Measurements from ENCODE around the gene CMTM8.

CMTM8 gene

DNA sequence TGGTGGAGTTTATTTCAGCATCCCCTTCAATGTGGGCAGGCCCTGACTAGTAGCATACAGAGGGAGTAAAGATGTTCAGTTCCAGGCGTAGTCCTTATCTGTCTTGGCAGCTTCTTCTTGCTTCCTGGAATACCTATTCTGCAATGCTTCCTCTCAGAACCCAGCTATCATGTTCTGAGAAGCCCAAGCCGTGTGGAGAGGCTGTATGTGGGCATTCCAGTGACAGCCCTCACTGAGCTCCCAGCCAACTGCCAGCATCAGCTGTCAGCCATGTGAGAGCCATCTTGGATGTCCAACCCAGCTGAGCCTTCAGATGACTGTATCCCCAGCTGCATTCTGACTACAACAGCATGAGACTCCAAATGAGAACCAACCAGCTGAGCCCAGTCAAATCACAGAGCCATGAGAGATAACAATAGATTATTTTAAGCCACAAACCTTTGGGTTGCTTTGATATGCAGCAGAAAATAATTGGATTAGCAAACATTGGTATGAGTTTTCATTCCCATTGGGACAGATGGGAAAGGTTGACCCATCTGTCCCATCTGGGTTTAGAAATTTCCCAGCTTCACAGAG lies 144.7 kb downstream of the CMTM8 start:
- no peak for DNase-seq

DNA sequence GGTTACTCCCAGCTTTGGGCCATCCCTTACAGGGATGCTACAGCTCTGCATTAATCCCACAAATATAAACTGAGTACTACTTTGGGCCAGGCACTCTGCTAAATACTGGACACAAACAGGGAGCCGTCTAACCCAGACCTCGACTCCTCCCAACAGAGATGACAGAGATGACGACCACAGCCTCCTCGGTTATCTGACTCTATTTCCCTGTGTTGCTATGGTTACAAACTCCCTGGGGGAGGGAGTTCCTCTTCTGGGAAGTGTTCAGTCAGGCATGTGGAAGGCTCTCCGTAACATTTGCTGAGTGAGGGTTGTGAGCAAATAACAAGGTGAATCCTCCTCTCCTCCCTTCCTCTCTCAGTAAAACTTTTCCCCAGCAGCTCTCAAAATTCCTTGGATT lies 146.5 kb downstream of the CMTM8 start:
- DNase-seq = peak; percentile 68 to 90 (median 82)

DNA sequence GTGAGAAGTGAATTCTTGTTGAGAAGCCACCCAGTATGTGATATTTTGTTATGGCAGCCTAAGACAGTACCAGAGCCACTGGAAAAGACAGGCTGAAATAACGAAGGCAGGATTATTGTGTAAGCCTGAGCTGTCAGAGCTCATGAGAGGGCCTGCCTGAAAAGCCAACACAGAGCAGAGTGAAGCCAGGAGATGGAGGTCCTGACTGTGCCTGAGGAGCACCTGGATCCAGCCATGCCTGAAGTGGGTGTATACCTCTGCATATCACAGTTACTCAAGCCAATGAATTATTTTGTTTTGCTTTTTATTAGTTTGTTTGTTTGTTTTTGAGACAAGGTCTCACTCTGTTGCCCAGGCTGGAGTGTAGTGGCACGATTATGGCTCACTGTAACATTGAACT lies 149.0 kb downstream of the CMTM8 start:
- DNase-seq = no peak

DNA sequence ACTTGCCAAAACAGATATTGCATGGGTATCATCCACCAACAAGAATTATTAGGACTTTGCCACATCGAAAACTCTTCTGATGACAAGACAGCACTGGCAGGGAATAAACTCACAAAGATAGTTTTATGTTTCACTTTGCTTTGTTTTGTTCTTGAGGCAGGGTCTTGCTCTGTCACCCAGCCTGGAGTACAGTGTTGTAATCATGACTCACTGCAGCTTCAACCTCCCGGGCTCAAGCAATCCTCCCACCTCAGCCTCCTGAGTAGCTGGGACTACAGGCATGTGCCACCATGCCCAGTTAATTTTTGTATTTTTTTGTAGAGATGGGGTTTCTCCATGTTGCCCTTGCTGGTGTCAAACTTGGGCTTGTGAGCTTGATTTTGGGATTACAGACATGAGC lies 151.1 kb downstream of the CMTM8 start:
- DNase-seq = peak in 3 of 4 experiments; percentile 28 to 59 (median 34)

DNA sequence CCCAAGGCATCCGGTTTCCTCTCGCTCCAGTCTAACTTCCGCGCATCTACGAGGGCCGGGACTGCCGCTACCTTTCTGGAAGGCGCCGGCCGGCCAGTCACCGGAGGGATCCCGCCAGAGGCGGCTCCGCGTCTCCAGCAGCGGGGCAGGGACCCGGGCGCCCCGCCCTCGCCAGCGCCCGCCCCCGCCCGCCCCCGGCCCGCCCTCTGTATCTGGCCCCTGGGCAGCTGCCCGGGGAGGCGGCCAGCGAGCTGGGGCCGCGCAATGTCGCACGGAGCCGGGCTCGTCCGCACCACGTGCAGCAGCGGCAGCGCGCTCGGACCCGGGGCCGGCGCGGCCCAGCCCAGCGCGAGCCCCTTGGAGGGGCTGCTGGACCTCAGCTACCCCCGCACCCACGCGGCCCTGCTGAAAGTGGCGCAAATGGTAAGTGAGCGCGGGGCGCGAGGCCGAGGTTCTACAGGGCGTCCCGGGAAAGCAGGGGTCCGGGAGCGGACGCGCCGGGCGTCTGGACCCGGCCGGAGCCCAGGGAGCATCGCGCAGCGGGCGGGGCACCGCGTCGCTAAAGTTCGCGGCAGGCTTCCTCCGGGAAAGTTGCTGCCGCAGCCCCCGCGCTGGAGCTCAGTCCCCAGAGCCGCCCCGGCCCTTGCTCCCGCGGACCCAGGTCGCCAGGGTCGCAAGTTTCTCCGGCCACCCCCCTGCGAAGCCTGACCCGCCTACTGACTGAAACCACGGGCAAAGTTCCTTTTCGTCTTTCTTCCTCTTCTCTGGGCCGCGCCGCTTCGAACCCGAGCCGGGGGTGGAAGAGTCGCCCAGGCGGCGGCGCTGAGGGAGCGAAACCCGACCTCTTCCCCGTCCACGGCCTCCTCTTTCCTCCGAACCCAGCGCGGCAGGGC lies 153.4 kb downstream of the CMTM8 start, which contains the start of gene CMTM7:
Gene CMTM7, plus strand, starts transcription at position 211 of the 893 bp plus-strand sequence. Its CDS starts 54 bp downstream, at position 265.
- DNase-seq = peak; percentile 75 to 93 (median 87)

DNA sequence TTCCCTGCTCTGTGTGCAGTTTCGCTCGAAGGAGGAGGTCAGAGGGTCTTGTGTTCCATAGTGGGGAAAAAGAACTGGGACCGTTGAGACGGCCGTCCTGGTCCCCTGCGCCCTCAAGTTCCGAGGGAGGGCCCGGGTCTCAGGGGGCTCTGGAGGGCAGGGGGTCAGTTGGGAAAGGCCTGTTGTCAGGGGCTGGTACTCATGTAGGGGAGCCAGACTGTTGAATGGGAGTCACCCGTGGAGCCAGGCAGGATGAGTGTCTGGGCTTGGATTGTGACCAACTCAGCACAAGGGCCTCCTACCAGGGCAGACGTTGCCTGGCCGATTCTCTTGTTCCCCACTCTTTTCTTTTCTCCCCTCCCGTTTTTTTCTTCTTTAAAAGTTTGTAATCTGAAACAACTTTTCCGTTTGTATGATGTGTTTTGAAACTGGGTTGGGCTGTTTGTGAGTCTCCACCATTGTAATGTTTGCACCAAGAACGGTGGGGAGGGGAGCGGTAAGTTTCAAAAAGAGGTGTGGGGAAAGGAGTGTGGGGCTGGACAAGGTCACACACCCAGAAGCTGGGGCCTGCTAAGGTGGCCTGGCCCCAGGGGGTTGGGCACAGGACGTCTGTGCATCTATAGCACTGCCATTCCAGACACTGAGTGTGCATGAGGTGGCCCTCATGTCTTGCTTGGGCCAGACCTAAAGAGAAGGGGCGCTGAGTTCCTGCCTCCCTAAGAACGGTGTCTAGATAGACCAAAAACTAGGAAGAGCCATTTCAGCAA lies 154.2 kb downstream of the CMTM8 start:
- peak in 3 of 4 experiments; percentile 41 to 59 (median 52) for DNase-seq

DNA sequence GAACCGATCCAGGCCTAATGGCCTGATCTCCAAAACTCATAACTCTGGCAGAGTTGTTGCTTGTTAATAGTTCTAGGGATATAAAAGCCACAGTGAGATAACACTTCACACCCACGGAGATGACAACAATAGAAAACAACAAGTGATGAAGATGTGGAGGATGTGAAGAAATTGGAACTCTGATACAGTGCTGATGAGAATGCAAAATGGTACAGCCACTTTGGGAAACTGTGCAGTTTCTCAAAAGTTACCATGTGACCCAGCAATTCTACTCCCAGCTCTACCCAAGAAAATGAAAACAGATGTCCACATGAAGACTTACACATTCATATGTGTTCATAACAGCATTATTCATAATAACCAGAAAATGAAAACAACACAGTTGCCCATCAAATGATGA lies 157.0 kb downstream of the CMTM8 start:
- DNase-seq = peak in 2 of 4 experiments; percentile 42 to 50

DNA sequence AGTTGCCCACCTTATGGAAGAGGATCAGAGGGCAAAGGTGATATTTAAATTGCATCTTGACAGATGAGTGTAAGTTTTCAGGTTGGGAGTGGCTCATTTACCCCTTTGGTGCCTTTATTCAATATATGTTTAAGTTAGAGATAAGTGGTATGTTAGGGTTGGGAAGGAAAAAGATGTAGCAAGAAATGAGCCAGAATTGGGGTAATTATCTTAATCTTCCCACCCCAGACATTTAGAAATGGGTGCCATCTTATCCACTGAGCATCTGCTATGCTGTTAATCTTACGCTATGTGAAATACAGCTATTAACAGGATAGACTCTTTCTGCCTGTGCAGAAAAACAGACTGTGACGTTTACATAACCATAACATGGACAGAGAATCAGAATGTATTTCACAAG lies 159.5 kb downstream of the CMTM8 start:
- DNase-seq = no peak

DNA sequence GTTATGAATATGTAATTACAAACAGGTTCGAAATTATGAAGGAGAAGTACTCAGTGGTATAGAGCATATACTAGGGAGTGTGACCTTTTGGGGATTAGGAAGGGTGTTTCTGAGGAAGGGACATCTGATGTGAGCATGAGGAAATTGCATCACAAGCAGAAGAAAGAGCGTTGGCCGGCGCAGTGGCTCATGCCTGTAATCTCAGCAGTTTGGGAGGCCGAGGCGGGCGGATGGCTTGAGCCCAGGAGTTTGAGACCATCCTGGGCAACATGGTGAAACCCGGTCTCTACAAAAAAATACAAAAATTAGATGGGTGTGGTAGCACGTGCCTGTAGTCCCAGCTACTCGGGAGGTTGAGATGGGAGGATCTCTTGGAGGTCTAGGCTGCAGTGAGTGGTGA lies 160.1 kb downstream of the CMTM8 start:
- DNase-seq = peak; percentile 75 to 88 (median 87)

DNA sequence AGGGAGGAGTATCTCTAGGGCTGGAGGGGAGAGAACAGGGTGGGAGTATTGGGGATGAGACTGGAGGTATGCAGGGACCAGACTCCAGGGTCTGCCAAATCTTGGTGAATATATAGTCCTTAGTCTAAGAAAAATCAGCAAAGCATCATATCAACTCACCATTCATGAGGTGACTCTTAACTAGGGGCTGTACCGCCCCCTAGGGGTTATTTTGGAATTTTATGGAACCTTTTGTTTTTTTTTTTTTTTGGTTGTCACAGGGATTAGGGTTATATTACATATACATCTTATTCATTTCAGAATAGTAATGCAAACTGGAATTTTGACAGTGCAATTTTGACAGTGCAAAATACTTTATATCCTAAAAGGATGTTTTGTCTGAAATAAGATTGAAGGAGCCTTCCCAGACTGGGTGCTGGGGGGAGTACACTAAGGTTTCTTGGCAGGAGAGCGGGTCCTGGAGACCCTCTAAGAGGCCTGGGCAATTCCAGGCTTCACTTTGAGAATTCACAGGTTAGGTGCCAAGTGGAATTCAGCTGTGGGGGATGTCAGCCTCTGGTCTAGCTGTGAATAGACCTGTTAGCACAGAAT lies 160.6 kb downstream of the CMTM8 start:
- DNase-seq = peak; percentile 77 to 84 (median 82)

DNA sequence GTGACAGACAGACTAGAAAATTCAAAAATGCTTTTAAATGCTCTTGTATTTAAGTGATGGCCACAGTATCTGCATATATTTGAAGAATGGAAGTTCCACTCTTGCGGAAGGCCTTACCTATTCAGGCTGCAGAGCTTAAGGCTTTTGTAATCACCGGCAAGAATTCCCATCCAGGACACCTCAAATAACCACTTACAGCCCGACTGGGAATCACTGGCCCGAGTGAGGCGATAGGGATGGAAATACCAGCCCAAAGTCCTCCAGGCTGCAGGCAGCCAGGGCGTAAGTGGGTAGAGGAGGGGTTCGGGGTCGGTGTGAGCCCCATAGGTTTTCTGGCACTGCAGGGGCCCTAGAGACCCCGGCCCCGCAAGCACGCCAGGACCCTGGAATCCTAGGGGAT lies 162.6 kb downstream of the CMTM8 start:
- peak in 1 of 4 experiments; percentile 16 for DNase-seq

DNA sequence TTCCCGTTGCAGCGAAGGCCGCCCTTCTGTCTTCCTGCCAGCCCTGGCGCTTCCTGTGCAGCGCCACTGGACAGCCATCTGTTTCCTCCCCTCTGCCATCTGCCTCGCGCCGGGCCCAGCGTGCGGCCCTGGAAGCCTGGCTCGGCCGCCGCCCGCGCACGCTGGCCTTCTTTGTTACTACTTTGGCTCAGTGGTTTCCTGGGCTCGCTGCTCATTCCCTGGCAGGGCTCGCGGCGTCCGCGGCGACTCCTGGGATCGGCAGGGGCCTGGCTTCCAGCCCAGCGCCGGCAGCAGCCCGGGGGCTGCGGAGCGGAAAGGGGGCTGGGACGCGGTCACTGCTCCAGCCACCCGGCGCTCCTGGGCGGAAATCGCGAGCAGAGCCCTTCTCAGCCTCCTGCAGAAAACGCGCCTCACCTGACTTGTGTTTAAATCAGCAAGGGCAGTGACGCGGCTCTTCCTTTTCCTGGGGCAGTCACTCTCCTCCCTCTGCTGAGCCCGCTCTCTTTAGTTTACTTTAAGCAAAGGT lies 163.1 kb downstream of the CMTM8 start:
- DNase-seq = peak; percentile 76 to 90 (median 87)

DNA sequence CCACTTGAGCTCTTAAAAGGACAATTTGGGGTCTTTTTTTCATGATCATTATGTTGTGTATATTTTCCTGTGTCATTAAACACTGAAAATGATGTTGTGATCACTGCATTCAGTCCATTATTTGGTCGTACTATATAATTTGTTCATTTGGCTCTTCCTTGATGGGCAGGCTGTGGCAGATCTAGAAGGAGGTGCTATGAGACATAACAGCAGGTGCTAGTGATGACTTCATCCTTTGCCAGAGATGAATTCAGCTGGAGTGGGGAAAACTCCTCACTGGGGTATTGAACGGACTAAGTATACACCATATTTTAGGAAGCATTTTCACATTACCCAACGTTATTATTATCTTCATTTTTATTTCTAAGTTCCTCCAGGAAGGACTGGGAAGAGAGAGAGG lies 165.2 kb downstream of the CMTM8 start:
- peak in 1 of 4 experiments; percentile 47 for DNase-seq

DNA sequence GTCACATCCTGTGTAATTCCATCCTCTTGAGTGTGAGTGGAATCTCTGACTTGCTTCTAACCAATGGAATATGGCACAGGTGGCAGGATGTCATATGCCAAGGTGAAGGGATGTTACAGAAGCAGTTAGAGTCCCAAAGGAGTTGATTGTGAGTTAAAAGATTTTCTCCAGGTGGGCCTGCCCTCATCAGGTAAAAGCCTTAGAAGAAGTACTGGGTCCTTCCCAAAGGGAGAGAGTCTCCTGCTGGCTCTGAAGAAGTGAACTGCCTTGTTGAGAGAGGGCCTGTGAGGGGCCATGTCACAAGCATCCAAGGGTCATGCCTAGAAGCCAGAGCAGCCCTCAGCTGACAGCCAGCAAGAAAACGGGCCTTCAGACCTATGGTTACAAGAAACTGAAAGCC lies 166.2 kb downstream of the CMTM8 start:
- DNase-seq = no peak

DNA sequence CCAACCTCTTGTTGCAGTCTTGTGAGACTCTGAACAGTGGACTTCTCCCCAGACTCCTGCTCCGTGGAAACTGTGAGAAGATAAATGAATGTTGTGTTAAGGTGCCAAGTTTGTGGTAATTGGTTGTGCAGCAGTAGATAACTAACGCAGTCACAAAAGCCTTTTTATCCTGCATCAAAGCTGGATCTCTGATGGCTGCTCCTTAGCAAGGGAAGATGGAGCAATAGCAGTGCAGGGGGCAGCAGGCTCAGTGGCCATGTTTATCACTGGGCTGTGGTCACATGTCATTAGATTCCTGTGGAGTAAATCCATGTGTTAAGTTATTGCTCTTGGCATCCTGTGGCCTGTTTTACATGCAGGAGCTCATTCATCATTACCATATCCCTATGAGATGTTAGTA lies 166.7 kb downstream of the CMTM8 start:
- no peak for DNase-seq

DNA sequence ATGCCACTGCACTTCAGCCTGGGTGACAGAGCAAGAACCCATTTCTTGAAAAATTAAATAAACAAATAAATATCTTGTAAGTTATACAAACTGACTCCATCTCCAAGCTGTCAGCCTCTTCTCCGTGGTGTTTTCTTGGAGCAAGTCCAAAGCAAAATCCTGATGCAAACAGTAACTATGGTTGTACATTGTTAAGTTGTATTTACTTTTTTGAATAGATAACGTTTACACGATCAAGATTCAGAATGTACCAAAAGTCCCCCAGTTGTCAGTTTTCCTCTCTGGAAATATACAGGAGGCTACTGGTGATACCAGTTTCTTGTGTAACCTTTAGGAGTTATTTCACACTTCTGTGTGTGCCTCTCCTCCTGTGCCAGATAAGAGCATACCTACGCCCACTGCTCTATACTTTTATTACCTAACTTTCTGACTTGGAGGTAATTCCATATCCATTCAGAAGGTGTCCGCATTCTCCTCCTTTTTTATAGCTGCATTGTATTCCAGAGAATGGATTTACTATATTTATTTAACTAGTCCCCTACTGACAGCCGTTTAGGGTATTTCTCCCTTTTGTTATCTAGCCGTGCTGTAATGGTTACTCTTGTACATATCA lies 167.3 kb downstream of the CMTM8 start:
- DNase-seq = no peak

DNA sequence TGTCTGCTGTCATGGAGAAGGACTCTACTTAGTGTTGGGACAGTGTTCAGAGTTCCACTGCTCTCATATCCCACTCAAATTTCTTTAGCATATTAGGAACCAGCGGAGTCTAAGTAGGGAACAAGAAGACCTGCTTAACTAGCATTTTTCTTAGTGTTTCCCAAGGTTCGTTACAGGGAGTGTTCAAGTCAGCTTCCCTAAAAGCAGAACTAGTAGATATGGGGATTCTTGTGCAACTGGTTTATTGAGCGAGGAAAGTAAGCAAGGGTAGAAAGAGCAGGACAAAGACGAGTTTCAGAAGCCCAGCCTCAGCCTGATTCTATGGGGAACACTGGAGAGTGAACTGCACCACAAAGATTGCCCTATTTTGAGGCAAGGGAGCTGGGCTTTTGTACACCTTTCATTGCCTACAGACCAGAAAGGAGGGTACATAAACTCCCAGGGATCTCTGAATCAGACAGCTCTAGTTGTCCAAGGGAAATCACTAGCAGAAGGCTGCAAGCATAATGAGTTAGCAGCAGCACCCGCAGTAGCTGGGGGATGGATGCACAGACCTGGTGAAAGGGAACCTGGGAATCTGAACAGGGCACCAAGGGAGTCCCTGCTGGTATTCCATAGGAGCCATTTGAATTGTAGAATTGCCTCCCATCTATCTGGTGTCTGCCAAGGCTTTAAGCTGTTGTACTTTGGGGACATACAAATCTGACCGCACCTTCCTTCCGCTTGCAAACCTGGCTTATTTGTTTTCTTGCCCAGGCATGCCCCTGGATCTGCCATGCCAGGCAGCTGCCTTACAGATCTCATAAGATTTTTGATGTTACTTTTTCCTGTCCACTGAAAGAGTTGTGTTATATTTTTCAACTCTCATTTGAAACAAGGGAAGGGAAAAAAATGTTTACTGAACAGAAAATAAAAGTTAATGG lies 168.3 kb downstream of the CMTM8 start:
- peak; percentile 74 to 95 (median 86) for DNase-seq

DNA sequence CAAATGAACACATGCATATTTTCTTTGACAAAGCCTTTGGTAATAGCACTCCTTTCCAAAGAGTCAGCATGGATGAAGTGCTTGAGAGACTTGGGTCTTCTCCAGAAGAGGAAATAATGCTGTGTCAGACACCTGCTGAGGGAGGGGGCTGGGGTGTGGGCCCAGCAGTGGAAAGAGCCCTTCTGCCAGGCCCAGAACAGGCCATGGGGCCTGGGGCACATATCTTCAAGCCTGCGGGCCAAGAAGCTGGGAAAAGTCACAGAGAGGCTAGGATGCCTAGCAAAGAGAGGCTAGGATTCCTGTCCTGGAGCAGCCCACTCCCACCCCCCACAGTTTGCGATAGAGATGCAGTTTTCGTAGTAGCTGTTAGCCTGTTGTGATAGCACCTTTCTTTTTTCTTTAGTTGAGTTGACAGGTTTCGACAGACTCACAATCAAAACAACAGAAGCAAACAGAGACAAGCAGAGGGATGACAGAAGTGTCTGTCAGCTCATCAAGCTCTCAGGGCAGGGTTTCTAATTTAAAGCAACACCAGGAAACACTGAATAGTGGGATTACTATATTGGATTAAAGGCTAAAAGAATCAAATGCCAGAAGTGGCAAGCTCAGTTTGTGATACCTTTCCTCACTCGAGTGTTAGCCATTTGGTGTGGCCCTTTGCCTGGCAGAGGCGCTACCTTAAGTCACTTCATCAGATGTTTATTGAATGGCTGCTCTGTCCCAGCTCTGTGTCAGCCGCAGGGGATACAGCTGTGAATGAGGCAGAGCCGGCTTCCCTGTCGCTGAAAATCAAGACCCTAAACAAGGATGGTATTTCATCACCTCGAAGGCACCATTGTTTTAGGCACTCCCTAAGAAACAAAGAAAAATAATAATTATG lies 172.1 kb downstream of the CMTM8 start:
- DNase-seq = no peak

DNA sequence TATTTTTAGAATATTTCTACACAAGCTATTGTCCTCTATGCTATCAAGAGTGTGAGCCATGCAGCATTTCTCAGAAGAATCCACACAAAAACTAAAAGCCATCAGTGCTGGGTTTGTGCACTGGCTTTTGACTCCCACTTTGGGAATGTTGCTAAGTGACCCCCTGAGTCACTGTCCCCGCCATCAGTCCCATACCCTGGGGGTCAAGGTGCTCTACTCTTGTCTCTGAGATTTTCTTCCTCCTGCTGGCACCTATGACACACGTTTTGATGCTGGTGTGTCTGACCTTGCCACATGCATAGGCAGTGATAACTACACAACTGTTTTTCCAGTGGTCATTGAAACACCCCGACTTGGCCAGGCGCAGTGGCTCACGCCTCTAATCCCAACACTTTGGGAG lies 173.0 kb downstream of the CMTM8 start:
- DNase-seq = no peak

DNA sequence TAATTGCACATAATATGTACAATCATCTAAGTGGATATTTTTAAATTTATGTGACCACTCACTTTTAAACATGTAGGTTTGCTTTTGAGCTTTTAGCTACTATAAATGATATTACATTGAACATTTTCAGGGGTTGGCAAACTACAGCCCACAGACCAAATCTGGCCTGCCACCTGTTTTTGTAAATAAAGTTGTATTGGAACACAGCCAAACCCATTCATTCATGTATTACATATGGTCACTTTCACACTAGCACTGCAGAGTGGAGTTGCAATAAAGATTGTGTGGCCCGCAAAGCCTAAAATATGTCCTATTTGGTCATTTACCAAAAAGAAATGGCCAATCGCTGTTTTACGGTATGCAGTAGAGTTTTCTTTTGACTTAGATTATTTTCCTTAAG lies 174.4 kb downstream of the CMTM8 start:
- DNase-seq = no peak
